HG03432 (cell line): ENCODE data around the gene TUBB4A.

Source experiments
- ATAC-seq: cut with Tn5 transposase; IDR thresholded peaks from one replicate; pipeline ENCODE4 v1.9.1; 2021; ENCODE audit warnings: mild to moderate bottlenecking, moderate library complexity; ENCODE audit not compliant: unreplicated experiment

TUBB4A gene

GRCh38 chr19:6472713-6473112 is 29.4 kb downstream of the TUBB4A start:
- no peak for ATAC-seq

- no peak for ATAC-seq
Measured at GRCh38 chr19:6471076-6471475, 31.0 kb downstream of the TUBB4A start.

- ATAC-seq: no peak
Measured at GRCh38 chr19:6470173-6470572, 31.9 kb downstream of the TUBB4A start.

GRCh38 chr19:6467384-6467783 is 34.7 kb downstream of the TUBB4A start:
- no peak for ATAC-seq

GRCh38 chr19:6466526-6467248 is 35.4 kb downstream of the TUBB4A start:
- ATAC-seq: no peak

- no peak for ATAC-seq
Measured at GRCh38 chr19:6465663-6466062, 36.4 kb downstream of the TUBB4A start.

GRCh38 chr19:6465006-6465405 is 37.1 kb downstream of the TUBB4A start:
- no peak for ATAC-seq

GRCh38 chr19:6464070-6464873 is 37.8 kb downstream of the TUBB4A start, which contains the start of gene CRB3:
TSS of gene CRB3 (plus strand) at chr19:6464271. CDS start at chr19:6464702, 431 bp downstream.
- ATAC-seq: no peak

- ATAC-seq: peak; percentile 72
Measured at GRCh38 chr19:6460099-6460884, 41.8 kb downstream of the TUBB4A start.

- ATAC-seq: peak; percentile 38
Measured at GRCh38 chr19:6459262-6460098, 42.6 kb downstream of the TUBB4A start, which contains the start of gene SLC25A23. TSS of gene SLC25A23 (minus strand) at chr19:6459792. CDS start at chr19:6459628, 164 bp downstream.

GRCh38 chr19:6458695-6459261 is 43.3 kb downstream of the TUBB4A start:
- ATAC-seq: no peak

GRCh38 chr19:6457958-6458694 is 44.0 kb downstream of the TUBB4A start:
- ATAC-seq: no peak

GRCh38 chr19:6455924-6456323 is 46.2 kb downstream of the TUBB4A start:
- ATAC-seq: no peak

GRCh38 chr19:6453951-6454565 is 48.1 kb downstream of the TUBB4A start:
- no peak for ATAC-seq

- no peak for ATAC-seq
Measured at GRCh38 chr19:6452899-6453298, 49.2 kb downstream of the TUBB4A start.

- no peak for ATAC-seq
Measured at GRCh38 chr19:6452223-6452614, 49.9 kb downstream of the TUBB4A start.

GRCh38 chr19:6451583-6452222 is 50.4 kb downstream of the TUBB4A start:
- ATAC-seq: no peak

GRCh38 chr19:6450166-6450565 is 51.9 kb downstream of the TUBB4A start:
- no peak for ATAC-seq
